Measurements from ENCODE around the gene MRPL40.
"Not testable (repeated sequence)": the region's sequence is repeated elsewhere in the genome, so short reads cannot be mapped to it uniquely, and the experiment has no call there.

MRPL40 gene

GRCh38 chr22:19434829-19435580 lies 2.7 kb downstream of the MRPL40 start (continued):
- TF ChIP-seq CTCF (tag by site-specific recombination; IDR thresholded peaks at IDR 0.05): no peak
- TF ChIP-seq ZNF132 (tag by site-specific recombination; IDR thresholded peaks at IDR 0.05; ENCODE audit: borderline replicate concordance): no peak
- TF ChIP-seq ZNF366 (tag by site-specific recombination; conservative IDR thresholded peaks at IDR 0.05): no peak
- TF ChIP-seq ZEB2 (tag by site-specific recombination; IDR thresholded peaks at IDR 0.05): no peak
- no peak for TF ChIP-seq ZSCAN23 (tag by site-specific recombination; IDR thresholded peaks at IDR 0.05)

GRCh38 chr22:19436444-19437161 lies 4.3 kb downstream of the MRPL40 start:
- H3K27ac ChIP-seq (ENCODE audit: extremely low read depth, low read depth, low read length); CTCF ChIA-PET; H3K4me1 ChIP-seq (ENCODE audit: control insufficient read depth, insufficient read depth, low read length); H3K4me3 ChIP-seq (ENCODE audit: low read depth, low read length); H3K9me3 ChIP-seq (ENCODE audit: control insufficient read depth, insufficient read depth, low read depth, low read length); POLR2A ChIA-PET: not testable (repeated sequence)
- TF ChIP-seq PRDM1 (tag by site-specific recombination; IDR thresholded peaks at IDR 0.05) (0 out of 2 replicates have a peak, but pooled peaks have one; percentile 8), ZNF18 (tag by site-specific recombination; IDR thresholded peaks at IDR 0.05) (peak; percentile 95)
- H3K36me3 ChIP-seq (ENCODE audit: control insufficient read depth in 2 of 2, insufficient read depth in 1 of 2, low read length in 2 of 2): peaks cover 7 to 46% of the 10 kb centered on the region in 2 experiments; a peak in 2 of 3 replicates

GRCh38 chr22:19438298-19438697 lies 6.0 kb downstream of the MRPL40 start:
- Histone ChIP-seq H3K4me3 (ENCODE audit: low read depth, low read length) (no peak overlapping the region), H3K36me3 (ENCODE audit: control insufficient read depth in 2 of 2, insufficient read depth in 1 of 2, low read length in 2 of 2) (peaks cover 7 to 60% of the 10 kb centered on the region in 2 experiments; a peak in 2 of 3 replicates), H3K4me1 (ENCODE audit: control insufficient read depth, insufficient read depth, low read length) (no peaks in the 10 kb centered on the region), H3K27ac (ENCODE audit: extremely low read depth, low read depth, low read length) (no peak overlapping the region), H3K9me3 (ENCODE audit: control insufficient read depth, insufficient read depth, low read depth, low read length) (no peaks in the 10 kb centered on the region)
- CTCF ChIA-PET: interaction anchor here (0.9 kb wide), 1 partner anchor 11 kb away, joined by 3 read pairs; no protein-coding TSS in a partner anchor
- POLR2A ChIA-PET: no interaction called here
- no peak for TF ChIP-seq ZNF175 (tag by site-specific recombination; IDR thresholded peaks at IDR 0.05)
- TF ChIP-seq ZNF311 (tag by site-specific recombination; IDR thresholded peaks at IDR 0.05; ENCODE audit: borderline replicate concordance): no peak

- Histone ChIP-seq H3K4me1 (ENCODE audit: control insufficient read depth, insufficient read depth, low read length) (no peaks in the 10 kb centered on the region), H3K4me3 (ENCODE audit: low read depth, low read length) (no peak overlapping the region), H3K27ac (ENCODE audit: extremely low read depth, low read depth, low read length) (no peak overlapping the region), H3K36me3 (ENCODE audit: control insufficient read depth in 2 of 2, insufficient read depth in 1 of 2, low read length in 2 of 2) (peaks cover 7 to 68% of the 10 kb centered on the region in 2 experiments; a peak in 2 of 3 replicates), H3K9me3 (ENCODE audit: control insufficient read depth, insufficient read depth, low read depth, low read length) (no peaks in the 10 kb centered on the region)
- CTCF ChIA-PET: no interaction called here
- POLR2A ChIA-PET: no interaction called here
- TF ChIP-seq ZNF529 (tag by site-specific recombination; IDR thresholded peaks at IDR 0.05; ENCODE audit: insufficient replicate concordance) (peak; percentile 96), ZNF280C (tag by site-specific recombination; IDR thresholded peaks at IDR 0.05) (no peak), TRIM28 (IDR thresholded peaks at IDR 0.05; ENCODE audit: borderline replicate concordance, low read length) (no peak), ZNF239 (tag by site-specific recombination; IDR thresholded peaks at IDR 0.05) (no peak)
Measured at GRCh38 chr22:19440411-19441195, 8.3 kb downstream of the MRPL40 start.
